Neural progenitor cell (in vitro differentiated cells): ENCODE results near the gene TMCC3.

ENCODE experiments used
- CTCF ChIP-seq: fragments of 200-600 bp; sonication (generic); IDR thresholded peaks from 2 replicates; pipeline ENCODE4 v1.5.1; 2017; ENCODE audit warnings: antibody characterized with exemption, mild to moderate bottlenecking
- EZH2phosphoT487 ChIP-seq: fragments of 200-600 bp; sonication (generic); IDR thresholded peaks from 2 replicates; pipeline ENCODE4 v1.6.1; 2017; ENCODE audit warnings: antibody characterized with exemption

GRCh38 chr12:94566345-94566744, 84.0 kb downstream of the TMCC3 start:
- TF ChIP-seq CTCF (no peak), EZH2phosphoT487 (no peak)
